Fibroblast of skin of right quadriceps (primary cell): ENCODE results near the gene FREM1.

ENCODE experiments used
- DNase-seq: peaks from one replicate; pipeline ENCODE4 v3.0.0-alpha.2; 2013

The FREM1 gene

GRCh38 chr9:14752871-14753270 lies 157.4 kb downstream of the FREM1 start:
- DNase-seq: no peak

- DNase-seq: no peak
These were observed 158.0 kb downstream of the FREM1 start for GRCh38 chr9:14752271-14752670.

- DNase-seq: no peak
These were observed 159.4 kb downstream of the FREM1 start for GRCh38 chr9:14750821-14751220.

GRCh38 chr9:14749741-14750211 lies 160.5 kb downstream of the FREM1 start:
- DNase-seq: no peak

- DNase-seq: no peak
These were observed 161.9 kb downstream of the FREM1 start for GRCh38 chr9:14748373-14748772.

DNA sequence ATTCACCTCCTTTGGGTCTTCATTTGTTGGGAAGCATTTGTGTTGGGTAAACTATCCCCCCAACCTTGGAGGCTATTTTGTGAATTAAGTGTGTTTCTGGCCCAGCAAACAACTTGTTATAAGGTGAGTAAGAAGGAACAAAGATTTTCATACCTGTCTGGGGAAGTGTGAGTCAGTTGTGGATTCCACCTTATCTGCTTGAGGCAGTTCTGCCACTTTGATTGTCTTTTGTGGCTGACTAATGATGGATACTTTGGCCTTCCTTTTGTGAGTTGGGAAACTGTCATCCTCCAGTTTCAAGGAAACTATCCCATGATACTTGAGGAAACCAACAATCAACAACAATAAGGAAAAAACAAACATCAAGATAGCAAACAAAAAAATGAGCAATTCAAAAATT lies 163.1 kb downstream of the FREM1 start:
- no peak for DNase-seq

GRCh38 chr9:14746626-14747025 lies 163.6 kb downstream of the FREM1 start:
- DNase-seq: no peak

- no peak for DNase-seq
These were observed 165.5 kb downstream of the FREM1 start for GRCh38 chr9:14744768-14745167.

DNA sequence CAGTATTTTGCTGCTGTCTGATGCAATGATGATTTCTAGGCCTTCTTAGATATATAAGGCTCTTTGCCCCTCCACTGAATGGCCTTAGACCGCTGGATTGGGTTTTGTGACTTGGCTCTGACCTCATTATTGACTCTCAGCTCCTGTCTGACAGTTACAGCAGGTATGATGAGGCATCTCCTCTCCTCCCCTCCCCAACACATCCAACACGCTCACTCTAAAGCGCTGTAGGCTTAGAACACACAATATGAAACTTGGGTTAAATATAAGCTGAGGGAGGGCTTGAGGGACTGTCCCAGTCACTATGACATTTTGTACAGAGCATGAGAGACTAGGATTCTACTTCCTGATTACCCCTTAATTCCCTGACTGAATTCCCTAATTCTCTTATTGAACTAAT lies 168.9 kb downstream of the FREM1 start:
- no peak for DNase-seq

- DNase-seq: no peak
These were observed 177.1 kb downstream of the FREM1 start for GRCh38 chr9:14733133-14733532.

DNA sequence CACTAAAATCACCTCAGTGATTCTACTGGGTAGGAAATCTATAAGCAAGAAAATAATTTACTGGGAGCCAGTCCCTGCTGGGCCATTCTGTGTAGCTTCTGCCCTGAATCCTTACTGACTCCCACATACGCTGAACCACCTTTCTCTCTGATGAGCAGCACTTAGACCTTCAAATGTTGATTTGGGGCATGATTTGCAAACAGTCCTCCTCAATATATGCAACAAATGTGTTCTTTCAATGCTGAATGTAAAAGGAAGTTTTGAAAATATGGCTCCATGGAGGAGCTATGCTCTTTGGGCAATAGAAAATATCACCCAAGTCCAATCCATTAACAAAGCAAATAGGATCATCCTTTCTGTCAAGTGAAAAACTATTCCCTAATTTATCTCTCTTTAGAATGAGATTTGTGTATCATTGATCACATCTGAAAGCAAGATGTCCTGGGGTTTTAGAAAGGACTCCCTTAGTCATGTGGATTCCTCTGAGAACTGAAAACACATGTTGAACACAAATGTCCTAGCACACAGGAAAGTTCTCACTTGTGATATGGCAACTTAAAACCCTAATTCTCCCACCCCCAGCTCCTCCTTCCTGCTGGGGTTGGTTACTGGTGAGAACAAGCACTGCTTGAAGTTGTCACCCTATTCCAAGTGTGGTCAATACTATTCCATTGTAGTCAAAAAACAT lies 178.8 kb downstream of the FREM1 start:
- no peak for DNase-seq

- peak; percentile 12 for DNase-seq
These were observed 179.7 kb downstream of the FREM1 start for GRCh38 chr9:14730461-14730898.

DNA sequence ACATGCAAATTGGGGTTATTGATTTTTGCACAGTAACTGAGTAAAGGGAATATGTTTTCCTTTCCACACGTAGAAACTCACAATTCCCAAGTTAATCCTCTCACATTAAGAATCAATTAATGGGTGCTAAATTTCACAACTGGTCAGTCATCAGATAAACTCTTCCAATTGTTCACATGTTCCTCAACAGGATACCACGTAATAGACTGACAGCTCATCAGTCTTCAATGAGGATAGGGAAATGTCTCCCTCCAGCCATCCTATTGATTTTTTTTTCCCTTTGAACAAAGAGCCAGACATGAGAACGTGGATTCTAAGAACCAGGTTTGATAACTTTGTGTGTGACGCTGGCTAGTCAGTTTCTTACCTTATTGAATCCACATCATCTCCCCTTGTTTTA lies 186.9 kb downstream of the FREM1 start:
- no peak for DNase-seq

GRCh38 chr9:14722391-14723035 lies 187.7 kb downstream of the FREM1 start, which contains the start of gene CER1:
CER1 (minus strand) TSS chr9:14722733; CDS start chr9:14722672, 61 bp downstream.
- no peak for DNase-seq

DNA sequence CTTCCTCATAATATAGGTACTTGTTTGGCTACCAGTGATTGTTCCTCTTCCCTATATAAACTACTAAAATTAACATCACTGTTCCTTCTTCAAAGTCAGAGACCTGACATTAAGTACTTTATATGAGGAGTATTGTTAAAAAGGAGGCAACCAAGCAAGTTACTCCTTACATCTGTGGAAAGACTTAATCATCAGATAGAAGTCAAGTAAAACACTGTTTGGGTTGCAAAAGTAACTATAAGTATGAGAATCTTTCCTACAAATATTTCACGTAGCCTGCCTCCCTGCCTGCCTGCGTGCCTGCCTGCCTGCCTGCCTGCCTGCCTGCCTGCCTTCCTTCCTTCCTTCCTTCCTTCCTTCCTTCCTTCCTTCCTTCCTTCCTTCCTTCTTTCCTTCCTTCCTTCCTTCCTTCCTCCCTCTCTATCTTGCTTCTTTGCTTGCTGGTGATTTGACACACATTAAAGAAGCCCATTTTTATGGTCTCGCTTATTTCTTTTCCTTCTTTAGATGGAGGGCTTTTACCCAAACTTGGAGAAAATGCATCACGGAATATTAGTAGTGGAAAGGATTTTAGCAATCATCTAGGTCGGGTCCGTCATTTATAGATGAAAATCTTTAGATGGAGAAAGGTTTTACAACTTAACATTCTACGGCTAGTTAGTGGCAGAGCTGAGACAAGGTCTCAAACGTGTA lies 190.9 kb downstream of the FREM1 start:
- DNase-seq: no peak

DNA sequence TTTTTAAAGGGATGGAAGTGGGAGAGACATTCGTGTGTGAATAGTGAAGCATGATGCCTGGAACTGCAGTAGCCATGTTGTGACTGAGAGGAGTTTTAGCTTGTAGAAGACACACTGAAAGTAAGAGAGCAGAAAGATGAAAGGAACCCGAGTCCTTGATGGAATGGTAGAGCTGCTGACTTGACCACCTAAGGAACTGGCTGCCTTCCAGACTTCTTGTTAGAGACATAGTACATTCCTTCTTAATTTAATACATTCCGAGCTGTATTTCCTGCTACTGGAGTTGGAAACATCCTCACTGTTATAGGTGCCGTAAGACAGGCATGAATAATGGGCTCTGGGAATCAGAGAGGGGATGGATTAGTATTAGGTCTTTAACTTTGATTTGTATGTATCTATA lies 195.1 kb downstream of the FREM1 start:
- peak; percentile 36 for DNase-seq

- no peak for DNase-seq
These were observed 197.0 kb downstream of the FREM1 start for GRCh38 chr9:14713187-14713767.

GRCh38 chr9:14710804-14711203 lies 199.4 kb downstream of the FREM1 start:
- DNase-seq: peak; percentile 67

DNA sequence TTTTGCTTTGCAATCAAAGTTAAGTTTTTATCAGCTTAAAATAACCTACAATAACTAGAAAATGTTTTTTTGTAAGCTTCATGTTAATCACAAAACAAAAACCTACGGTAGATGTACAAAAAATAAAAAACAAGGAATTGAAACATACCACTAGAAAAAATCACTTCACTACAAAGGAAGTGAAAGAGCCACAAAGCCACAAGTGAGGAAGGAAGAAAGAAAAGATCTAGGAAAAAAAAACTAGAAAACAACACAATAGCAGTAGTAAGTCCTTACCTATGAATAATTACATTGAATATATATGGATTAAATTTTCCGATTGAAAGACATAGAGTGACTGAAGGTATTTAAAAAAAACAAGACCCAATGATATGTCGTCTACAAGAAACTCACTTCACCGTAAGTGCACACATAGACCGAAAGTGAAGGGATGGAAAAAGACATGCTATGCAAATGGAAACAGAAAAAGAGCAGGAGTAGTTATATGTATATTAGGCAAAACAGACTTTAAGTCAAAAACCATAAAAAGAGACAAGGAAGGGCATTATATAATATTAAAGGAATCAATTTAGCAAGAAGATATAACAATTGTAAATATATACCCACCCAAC lies 203.6 kb downstream of the FREM1 start:
- no peak for DNase-seq

GRCh38 chr9:14705079-14705478 lies 205.1 kb downstream of the FREM1 start:
- no peak for DNase-seq

DNA sequence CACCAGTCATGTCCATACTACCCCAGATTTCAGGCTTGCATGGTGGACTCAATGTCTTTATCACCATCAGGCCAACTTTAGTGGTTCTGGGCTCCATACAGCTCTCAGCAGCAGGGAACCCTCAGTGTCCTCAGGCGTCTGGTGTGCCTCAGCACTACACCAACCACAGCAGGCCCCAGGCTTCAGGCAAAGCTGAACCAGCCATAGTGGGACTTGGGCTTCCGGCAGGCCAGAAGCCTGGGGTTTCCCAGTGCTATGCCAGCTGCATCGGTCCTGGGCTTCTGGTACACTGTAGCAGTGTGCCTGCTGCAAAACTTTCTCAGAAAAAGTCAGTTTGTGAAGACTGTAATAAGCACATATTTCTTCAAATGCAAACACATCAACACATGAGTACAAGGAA lies 205.9 kb downstream of the FREM1 start:
- DNase-seq: no peak

DNA sequence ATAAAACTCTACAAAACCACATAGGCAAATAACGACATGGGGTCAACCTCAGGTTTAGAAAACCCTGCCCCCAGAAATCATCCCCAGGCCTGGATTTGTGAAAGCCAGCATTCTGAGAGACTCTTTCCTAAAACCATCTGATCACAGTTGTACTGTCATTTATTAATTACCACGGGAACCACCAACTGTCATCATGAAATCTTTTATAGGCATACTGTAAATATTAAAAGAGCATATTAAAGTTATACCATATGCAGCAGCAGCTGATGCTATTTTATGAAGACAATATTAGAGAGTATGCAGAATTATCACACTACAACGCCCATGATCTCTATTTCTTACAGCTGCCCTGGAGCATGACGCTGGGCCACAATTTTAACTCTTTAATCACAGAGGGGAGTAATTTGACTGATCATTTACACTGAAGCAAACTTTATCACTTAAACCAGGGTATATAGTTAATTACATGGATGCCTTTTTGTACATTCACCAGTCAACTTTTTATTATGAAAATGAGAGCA lies 208.0 kb downstream of the FREM1 start:
- no peak for DNase-seq
